ENCODE measurements around the gene COL23A1.

DNA sequence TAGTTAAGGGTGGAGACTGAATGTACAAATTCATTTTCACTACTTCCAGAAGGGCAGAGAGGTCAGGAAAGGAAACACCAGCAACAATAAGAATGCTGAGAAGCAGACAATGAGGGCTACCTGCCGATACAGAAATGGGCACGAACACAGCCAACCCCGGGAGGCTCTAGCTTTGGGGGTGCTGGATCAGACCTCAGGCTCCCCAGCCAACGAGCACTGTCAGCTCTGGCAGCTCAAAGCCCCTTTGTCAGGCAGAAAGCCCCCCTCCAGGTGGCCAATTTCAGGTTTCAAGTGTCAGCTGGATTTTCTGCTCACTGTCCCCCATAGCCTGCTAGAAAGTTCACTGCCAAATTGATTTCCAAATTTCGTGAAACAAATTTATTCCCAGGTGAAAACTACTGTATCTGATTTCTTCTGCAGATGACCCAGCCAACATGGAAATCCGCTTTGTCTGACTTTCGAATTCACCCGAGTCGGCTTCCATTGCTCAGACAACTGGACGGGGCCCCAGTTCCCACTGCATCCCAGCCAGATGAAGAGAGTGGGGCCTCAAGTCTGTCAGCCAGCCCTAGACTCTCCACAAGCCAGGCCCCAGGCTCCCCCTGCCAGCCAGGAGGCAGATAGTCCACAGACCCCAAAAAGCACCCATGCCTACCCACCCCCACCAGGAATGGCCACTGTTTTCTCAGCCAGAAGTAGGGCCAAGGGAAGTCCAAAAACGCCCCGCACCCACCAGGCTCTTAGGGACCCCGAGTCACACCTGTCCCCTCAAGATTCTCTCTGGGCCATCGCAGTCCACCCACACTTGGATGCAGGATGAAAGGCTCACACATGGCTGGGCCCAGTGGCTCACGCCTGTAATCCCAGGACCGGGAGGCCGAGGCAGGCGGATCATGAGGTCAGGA is 261.1 kb downstream of the COL23A1 start:
- TF ChIP-seq, protein P1, sequence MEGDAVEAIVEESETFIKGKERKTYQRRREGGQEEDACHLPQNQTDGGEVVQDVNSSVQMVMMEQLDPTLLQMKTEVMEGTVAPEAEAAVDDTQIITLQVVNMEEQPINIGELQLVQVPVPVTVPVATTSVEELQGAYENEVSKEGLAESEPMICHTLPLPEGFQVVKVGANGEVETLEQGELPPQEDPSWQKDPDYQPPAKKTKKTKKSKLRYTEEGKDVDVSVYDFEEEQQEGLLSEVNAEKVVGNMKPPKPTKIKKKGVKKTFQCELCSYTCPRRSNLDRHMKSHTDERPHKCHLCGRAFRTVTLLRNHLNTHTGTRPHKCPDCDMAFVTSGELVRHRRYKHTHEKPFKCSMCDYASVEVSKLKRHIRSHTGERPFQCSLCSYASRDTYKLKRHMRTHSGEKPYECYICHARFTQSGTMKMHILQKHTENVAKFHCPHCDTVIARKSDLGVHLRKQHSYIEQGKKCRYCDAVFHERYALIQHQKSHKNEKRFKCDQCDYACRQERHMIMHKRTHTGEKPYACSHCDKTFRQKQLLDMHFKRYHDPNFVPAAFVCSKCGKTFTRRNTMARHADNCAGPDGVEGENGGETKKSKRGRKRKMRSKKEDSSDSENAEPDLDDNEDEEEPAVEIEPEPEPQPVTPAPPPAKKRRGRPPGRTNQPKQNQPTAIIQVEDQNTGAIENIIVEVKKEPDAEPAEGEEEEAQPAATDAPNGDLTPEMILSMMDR (IDR thresholded peaks at IDR 0.05): no peak
- TF ChIP-seq BCL3 (IDR thresholded peaks at IDR 0.05) (no peak), RAD21 (conservative IDR thresholded peaks at IDR 0.05 in 1 of 2, IDR thresholded peaks at IDR 0.05 in 1 of 2) (no peak), POLR2AphosphoS2 (conservative IDR thresholded peaks at IDR 0.05; ENCODE audit: low read length) (no peak), MAZ (IDR thresholded peaks at IDR 0.05; ENCODE audit: borderline replicate concordance, low read depth, low read length) (no peak), CEBPB (IDR thresholded peaks at IDR 0.05) (no peak), POLR2A (IDR thresholded peaks at IDR 0.05; ENCODE audit: low read length) (no peak), EP300 (IDR thresholded peaks at IDR 0.05) (no peak), EHMT2 (IDR thresholded peaks at IDR 0.05; ENCODE audit: low read depth) (no peak), RCOR1 (IDR thresholded peaks at IDR 0.05; ENCODE audit: low read depth, low read length) (no peak)

All from A549 (cell line).